Measurements from ENCODE around the gene P2RX6.
"Not testable (repeated sequence)": the region's sequence is repeated elsewhere in the genome, so short reads cannot be mapped to it uniquely, and the experiment has no call there.

DNA sequence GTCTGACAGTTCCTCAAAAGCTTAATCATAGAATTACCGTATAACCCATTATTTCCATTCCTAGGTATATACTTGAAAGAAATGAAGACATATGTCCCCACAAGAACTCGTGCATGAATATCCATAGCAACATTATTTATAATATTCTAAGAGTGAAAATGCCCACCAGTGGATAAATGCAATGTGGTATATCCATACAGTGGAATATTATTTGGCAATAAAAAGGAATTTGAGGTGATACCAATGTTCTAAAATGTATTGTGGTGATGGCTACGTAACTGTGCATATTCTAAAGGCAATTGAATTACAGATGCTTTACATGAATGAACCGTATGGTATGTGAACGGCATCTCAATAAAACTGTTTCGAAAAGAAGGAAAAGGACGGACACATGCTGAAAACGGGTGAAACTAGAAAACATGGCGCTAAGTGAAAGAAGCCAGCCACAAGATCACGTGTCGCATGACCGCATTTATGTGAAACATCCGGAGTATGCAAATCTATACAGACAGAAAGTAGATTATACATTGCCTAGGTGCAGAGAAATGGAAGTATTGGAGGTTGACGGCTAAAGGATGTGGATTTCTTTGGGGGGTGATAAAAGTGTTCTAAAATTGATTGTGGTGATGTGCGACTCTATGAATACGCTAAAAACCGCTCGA lies 46.8 kb downstream of the P2RX6 start:
- not testable (repeated sequence) for TF ChIP-seq CTCF (IDR thresholded peaks at IDR 0.05); RFX5 (IDR thresholded peaks at IDR 0.05; ENCODE audit: low read length); SIN3A (IDR thresholded peaks at IDR 0.05; ENCODE audit: borderline replicate concordance, low read depth, low read length); NRF1 (IDR thresholded peaks at IDR 0.05; ENCODE audit: low read depth, low read length); FOXM1 (IDR thresholded peaks at IDR 0.05; ENCODE audit: low read depth); YY1 (IDR thresholded peaks at IDR 0.05; ENCODE audit: low read depth)

Data from SK-N-SH (cell line).